NAMALWA (cell line): ENCODE results near the gene PLEKHH2.

ENCODE experiments used
- DNase-seq: peaks from one replicate; pipeline ENCODE4 v3.0.0-alpha.2; 2015; ENCODE audit warnings: low spot score

PLEKHH2 gene

DNA sequence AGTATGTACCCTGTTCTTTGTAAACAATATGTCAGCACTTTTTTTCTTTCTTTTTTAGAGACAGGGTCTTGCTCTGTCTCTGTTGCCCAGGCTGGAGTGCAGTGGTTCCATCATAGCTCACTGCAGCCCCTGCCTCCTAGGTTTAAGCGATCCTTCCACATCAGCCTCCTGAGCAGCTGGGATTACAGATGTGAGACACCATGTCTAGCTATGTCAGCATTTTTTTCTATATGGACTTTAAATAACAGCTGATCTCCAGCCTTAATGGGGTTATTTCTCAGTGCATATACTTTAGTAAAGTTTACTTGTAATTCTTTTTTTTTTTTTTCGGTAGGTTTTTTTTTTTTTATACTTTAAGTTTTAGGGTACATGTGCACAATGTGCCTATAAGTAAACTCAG is 174.9 kb downstream of the PLEKHH2 start:
- no peak for DNase-seq

DNA sequence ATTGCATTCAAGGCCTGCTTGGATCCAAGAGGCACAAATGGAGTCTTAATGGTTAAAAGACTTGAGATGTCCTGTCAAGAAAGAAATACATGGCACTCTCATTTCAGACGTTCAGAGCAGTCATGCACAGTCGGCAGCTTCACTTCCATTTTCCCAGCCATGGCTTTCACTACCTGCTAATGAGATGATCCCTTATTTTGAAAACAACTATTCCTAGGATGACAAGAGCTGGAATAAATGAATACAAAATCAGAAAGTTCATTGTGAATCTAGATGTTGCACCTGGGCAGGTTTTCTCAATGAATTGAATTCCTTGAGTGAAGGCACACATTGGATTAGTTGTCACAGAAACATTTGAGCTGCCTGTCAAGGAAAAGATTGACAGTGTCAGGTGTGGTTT is 175.9 kb downstream of the PLEKHH2 start:
- no peak for DNase-seq

DNA sequence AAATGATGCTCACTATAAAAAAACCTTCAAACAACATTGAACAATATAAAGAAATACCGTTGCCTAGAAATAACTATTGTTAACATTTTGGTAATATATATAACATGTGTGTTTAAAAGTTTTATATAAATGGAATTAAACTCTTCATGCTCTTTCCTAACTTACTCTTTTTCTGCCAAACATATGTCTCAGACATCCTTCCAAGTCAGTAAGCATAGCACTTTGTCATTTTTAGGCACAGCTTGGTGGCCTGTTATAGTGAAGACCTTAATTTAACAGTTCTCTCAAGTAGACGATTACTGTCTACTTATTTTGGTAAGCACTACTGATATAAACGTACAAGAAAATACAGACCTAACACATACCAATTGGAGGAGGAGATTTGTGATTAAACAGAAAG is 177.7 kb downstream of the PLEKHH2 start:
- DNase-seq = no peak
